Upper lobe of right lung (tissue), 1 donor: ENCODE measurements around the gene IGSF9B. TPM values are rescaled to one million over a fixed set of nuclear protein-coding genes. Genes with fewer than 3 reads are reported as not detected.

Experiments used
- ATAC-seq: fragments of 200-7000 bp; cut with Tn5 transposase; one replicate; pipeline ENCODE4 v1.9.1; 2020; ENCODE audit warnings: mild to moderate bottlenecking, moderate library complexity
- DNase-seq: peaks from one replicate; pipeline ENCODE4 v3.0.0-alpha.2; 2020
- H3K27ac ChIP-seq: fragments of 200-600 bp; one replicate; pipeline ENCODE4 v1.8.0; 2022
- H3K27me3 ChIP-seq: fragments of 200-600 bp; one replicate; pipeline ENCODE4 v1.8.0; 2022; ENCODE audit warnings: mild to moderate bottlenecking
- H3K36me3 ChIP-seq: fragments of 200-600 bp; one replicate; pipeline ENCODE4 v1.8.0; 2022
- H3K4me1 ChIP-seq: fragments of 200-600 bp; one replicate; pipeline ENCODE4 v1.8.0; 2022
- H3K4me3 ChIP-seq: fragments of 200-600 bp; one replicate; pipeline ENCODE4 v1.8.0; 2022; ENCODE audit warnings: mild to moderate bottlenecking
- H3K9me3 ChIP-seq: fragments of 200-600 bp; one replicate; pipeline ENCODE4 v1.8.0; 2022
- intact Hi-C: fragments of 100-400 bp; cut with DNase I; formaldehyde crosslinking; loops from one replicate; pipeline ENCODE4 v1.11.0; 2022
- total RNA-seq: library from RNA; stranded (reverse); fragmentation: NEBNext Ultra II Directional; extraction: Animal tissue kit (Norgen Biotek cat#: 25700); gene quantifications from one replicate; pipeline ENCODE4 v1.2.1, GENCODE V29; 2021
- TF ChIP-seq, protein P1 (sequence below): fragments of 200-600 bp; IDR thresholded peaks from one replicate; pipeline ENCODE4 v1.8.0; 2022; ENCODE audit warnings: antibody characterized with exemption
- donor health status: DM: no; HTN: yes; CAD: no; lungs with severe emphysema.

IGSF9B gene
- total RNA-seq, 1 donor from 2014 or later = 2.9 TPM

DNA sequence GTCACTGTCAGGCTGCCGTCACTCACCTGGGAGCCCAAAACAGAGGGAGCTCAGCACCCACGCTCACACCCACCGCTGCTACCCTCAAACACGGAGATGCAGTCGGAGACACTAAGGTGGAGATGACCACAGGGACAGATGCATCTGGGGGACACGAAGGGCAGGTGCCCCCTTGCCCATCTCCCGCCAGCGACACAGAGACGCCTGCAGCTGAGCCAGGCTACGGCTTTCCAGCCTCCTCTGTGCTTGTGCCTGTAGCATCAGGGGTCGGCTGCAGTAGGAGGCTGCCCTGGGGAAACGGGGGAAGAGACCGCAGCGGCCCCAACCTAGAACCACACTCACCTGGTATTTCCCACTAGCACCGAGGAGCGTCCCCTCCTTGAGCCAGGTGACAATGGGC, 19.3 kb downstream of the IGSF9B start:
- intact Hi-C loops = no loop called here
- TF ChIP-seq, protein P1, sequence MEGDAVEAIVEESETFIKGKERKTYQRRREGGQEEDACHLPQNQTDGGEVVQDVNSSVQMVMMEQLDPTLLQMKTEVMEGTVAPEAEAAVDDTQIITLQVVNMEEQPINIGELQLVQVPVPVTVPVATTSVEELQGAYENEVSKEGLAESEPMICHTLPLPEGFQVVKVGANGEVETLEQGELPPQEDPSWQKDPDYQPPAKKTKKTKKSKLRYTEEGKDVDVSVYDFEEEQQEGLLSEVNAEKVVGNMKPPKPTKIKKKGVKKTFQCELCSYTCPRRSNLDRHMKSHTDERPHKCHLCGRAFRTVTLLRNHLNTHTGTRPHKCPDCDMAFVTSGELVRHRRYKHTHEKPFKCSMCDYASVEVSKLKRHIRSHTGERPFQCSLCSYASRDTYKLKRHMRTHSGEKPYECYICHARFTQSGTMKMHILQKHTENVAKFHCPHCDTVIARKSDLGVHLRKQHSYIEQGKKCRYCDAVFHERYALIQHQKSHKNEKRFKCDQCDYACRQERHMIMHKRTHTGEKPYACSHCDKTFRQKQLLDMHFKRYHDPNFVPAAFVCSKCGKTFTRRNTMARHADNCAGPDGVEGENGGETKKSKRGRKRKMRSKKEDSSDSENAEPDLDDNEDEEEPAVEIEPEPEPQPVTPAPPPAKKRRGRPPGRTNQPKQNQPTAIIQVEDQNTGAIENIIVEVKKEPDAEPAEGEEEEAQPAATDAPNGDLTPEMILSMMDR = no peak
- Histone ChIP-seq H3K27ac (no peak overlapping the region), H3K9me3 (no peaks in the 10 kb centered on the region), H3K27me3 (no peaks in the 10 kb centered on the region), H3K36me3 (no peaks in the 10 kb centered on the region), H3K4me3 (no peak overlapping the region), H3K4me1 (no peaks in the 10 kb centered on the region)
- no peak for ATAC-seq
- DNase-seq = no peak

DNA sequence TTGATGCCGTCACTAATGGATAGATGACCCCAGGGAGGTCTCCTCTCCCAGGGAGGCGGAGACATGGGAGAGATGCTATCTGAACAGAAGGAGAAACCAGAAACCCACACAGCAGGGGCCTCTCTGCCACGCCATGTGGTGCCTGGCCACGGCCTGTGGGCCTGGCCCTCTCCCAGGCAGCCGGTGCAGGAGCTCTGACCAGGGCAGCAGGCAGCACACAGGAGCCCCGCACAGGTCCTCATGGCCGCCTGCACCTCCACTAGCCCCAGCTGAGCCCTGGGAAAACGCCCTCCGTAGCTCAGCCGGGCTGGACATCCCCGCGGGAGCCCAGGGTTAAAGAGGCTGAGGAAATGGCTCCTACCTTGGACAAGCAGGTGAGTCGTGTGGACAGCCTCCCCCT, 19.8 kb downstream of the IGSF9B start:
- Histone ChIP-seq H3K27ac (no peak overlapping the region), H3K36me3 (no peaks in the 10 kb centered on the region), H3K27me3 (no peaks in the 10 kb centered on the region), H3K4me1 (no peaks in the 10 kb centered on the region), H3K9me3 (no peaks in the 10 kb centered on the region), H3K4me3 (no peak overlapping the region)
- TF ChIP-seq, protein P1 = no peak
- ATAC-seq (no peak), DNase-seq (no peak)
- intact Hi-C loops = no loop called here

DNA sequence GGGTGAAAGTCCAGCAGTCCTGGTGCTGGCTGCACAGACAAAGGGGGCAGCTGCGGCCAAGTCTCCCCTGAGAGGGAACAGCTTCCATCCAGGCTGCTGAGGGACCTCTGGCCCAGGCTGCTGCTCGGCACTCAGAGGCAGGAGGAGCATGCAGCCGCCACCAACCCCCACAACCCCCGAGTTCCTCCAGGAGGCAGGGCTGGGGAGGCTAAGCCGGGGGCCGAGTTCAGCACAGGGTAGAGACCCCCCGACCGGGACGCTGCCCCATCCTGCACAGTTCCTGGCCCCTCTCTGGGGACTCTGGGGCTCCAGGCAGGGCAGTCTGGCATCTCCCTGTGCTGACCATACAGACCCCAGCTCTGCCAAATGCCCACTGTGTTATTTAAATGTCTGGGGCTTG, 20.2 kb downstream of the IGSF9B start:
- no peaks in the 10 kb centered on the region for H3K4me1 ChIP-seq
- no peaks in the 10 kb centered on the region for H3K27me3 ChIP-seq
- intact Hi-C loops = no loop called here
- H3K27ac ChIP-seq = no peak overlapping the region
- no peak for ATAC-seq
- no peaks in the 10 kb centered on the region for H3K9me3 ChIP-seq
- DNase-seq = no peak
- no peak overlapping the region for H3K4me3 ChIP-seq
- TF ChIP-seq, protein P1 = no peak
- H3K36me3 ChIP-seq = no peaks in the 10 kb centered on the region

DNA sequence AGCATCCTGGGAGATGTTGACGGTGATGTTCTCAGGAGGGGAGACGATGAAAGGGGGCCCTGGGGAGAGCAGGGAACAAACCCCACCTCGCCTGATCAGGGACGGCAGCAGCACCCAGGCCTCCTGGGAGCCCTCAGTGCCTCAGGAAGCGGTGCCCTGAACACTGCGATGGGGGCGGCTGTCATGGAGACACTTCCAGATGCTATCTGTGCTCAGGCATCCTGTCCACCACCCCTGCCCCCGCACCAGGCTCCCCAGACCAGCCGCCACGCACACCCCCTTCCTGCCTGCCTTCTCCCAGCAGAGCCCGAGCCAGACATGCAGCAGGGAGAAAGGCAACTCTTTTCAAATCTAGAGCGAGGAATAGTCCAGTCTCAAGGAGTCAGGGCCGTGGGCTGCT, 20.6 kb downstream of the IGSF9B start:
- Histone ChIP-seq H3K4me1 (no peaks in the 10 kb centered on the region), H3K4me3 (no peak overlapping the region), H3K36me3 (no peaks in the 10 kb centered on the region), H3K9me3 (no peaks in the 10 kb centered on the region), H3K27ac (no peak overlapping the region), H3K27me3 (no peaks in the 10 kb centered on the region)
- intact Hi-C loops = no loop called here
- no peak for DNase-seq
- ATAC-seq = no peak
- TF ChIP-seq, protein P1 = no peak

DNA sequence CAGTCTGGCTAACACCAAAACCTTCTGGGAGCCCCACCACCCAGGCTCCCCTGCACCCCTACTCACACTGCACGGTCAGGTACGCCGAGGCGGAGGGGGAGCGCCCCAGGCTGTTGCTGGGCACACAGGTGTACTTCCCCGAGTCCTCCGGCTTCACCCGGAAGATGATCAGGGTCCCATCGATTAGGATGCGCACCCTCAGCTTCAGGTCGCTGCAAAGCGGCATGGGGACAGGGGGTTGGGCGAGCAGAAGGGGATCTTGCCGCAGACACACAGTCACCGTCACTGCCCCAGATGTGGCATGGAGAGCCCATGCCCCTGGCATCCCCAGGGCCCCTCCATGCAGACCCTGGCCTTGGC, 21.2 kb downstream of the IGSF9B start:
- no peaks in the 10 kb centered on the region for H3K27me3 ChIP-seq
- H3K9me3 ChIP-seq = no peaks in the 10 kb centered on the region
- no peaks in the 10 kb centered on the region for H3K36me3 ChIP-seq
- H3K4me3 ChIP-seq = no peak overlapping the region
- TF ChIP-seq, protein P1 = no peak
- H3K4me1 ChIP-seq = no peaks in the 10 kb centered on the region
- no peak overlapping the region for H3K27ac ChIP-seq
- ATAC-seq = no peak
- DNase-seq = no peak
- intact Hi-C loops = no loop called here
